HUES64 (cell line): ENCODE results near the gene ENO3.

ENCODE experiments used
- H3K27ac ChIP-seq: 2 replicates; pipeline ENCODE4 v1.7.0; 2013; ENCODE audit warnings: low read depth, low read length, inconsistent platforms
- H3K27me3 ChIP-seq: 2 replicates; pipeline ENCODE4 v1.6.1; 2013; ENCODE audit warnings: mild to moderate bottlenecking, low read length; ENCODE audit not compliant: insufficient read depth
- H3K36me3 ChIP-seq: 2 replicates; pipeline ENCODE4 v1.6.1; 2013; ENCODE audit warnings: mild to moderate bottlenecking, low read length; ENCODE audit not compliant: insufficient read depth
- H3K4me1 ChIP-seq: 2 replicates; pipeline ENCODE4 v1.6.1; 2013; ENCODE audit warnings: mild to moderate bottlenecking, low read length, moderate library complexity; ENCODE audit not compliant: insufficient read depth
- H3K4me3 ChIP-seq: 2 replicates; pipeline ENCODE4 v1.5.1; 2013; ENCODE audit warnings: mild to moderate bottlenecking, low read length, moderate library complexity
- H3K9ac ChIP-seq: 2 replicates; pipeline ENCODE4 v1.6.1; 2013; ENCODE audit warnings: mild to moderate bottlenecking, low read depth, low read length
- H3K9me3 ChIP-seq: 2 replicates; pipeline ENCODE4 v1.6.1; 2013; ENCODE audit warnings: low read depth, low read length; ENCODE audit not compliant: insufficient read depth
- whole genome bisulfite sequencing: fragments of 150-250, 120-280 bp; methylation state at CpG from one replicate; pipeline ENCODE4 v1.1.7; 2013; ENCODE audit warnings: missing lambda C conversion rate; 5-methylcytosine and 5-hydroxymethylcytosine counted together

The ENO3 gene

DNA sequence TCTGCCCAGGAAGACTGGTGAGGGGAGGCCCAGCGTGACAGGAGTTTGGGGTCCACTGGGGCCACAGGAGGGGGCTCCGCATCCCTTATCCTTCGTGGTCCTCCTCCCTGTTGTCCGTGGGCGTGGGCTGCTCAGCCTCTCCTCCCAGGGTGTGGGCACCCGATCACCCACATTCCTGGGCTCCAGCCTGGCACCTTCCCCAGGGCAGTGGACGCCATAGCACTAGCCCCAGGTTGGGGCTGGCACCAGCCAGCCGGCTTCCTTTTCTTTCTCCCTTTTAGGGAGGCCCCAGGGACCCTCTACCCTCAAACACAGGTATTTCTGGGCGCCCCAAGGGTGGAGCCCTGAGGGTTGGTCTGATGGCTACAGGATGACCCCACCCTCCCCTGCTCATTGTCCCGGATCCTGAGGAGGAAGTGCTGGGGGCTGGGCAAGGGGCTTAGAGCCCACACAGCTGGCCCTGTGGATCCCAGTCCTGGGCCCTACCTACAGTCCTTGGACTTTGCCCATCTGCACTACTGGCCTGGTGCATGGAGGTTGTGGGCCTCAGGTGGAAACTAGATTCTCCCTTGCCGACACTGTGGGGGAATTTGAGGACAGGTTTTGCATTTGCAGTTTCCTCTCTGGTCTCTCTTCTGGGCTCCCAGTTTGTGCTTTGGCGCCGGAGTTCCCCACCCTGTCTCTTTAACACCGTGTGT is 48.0 kb downstream of the ENO3 start:
- peaks cover 20% of the 10 kb centered on the region for H3K27me3 ChIP-seq
- peak overlapping the region; percentile 62 for H3K4me3 ChIP-seq
- H3K9ac ChIP-seq, result peak overlapping the region; percentile 60
- peaks cover 12% of the 10 kb centered on the region for H3K4me1 ChIP-seq
- H3K36me3 ChIP-seq, result peaks cover 33% of the 10 kb centered on the region
- 18% methylated on average over 13 of the region's 14 CpGs for whole genome bisulfite sequencing
- H3K27ac ChIP-seq, result no peak overlapping the region
- H3K9me3 ChIP-seq, result no peaks in the 10 kb centered on the region

DNA sequence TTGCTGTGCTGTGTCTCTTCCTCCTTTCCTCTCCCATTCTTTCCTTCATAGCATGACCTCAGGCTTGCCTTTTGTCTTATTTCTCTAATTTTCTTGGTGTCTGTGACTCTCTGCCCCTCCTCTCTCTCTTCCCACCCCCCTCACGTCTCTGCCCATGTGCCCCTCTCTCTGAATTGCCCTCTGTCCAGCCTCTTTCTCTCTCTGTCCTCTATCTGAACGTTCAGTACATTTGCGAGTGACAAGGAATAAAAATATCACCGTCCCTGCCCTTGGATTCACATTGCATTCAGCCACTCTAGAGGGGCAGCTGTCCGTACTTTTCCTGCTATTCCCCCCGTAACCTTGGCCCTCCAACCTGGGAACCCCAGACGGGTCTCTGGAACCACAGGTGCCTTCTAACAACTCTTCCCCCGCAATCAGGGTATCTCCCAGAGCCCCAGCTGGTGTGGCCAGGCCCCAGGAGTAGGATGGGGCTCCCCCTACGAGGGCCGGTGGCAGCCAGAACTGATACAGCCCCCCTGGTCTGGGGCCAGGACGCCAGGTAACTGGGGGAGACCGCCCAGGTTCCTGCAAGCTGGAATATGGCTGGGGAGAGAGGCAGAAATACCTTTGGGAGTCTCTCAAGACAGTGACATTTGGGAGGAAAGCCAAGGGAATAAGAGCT is 48.6 kb downstream of the ENO3 start:
- Histone ChIP-seq H3K27me3 (peaks cover 16% of the 10 kb centered on the region), H3K36me3 (peaks cover 40% of the 10 kb centered on the region), H3K9me3 (no peaks in the 10 kb centered on the region), H3K4me1 (peaks cover 12% of the 10 kb centered on the region), H3K9ac (peak overlapping the region; percentile 49; the same call in 1 of the 2 replicates), H3K27ac (no peak overlapping the region), H3K4me3 (peak overlapping the region; percentile 62)
- WGBS, result 74% methylated on average over 12 of the region's 12 CpGs

- no peak overlapping the region for H3K9ac ChIP-seq
- no peaks in the 10 kb centered on the region for H3K9me3 ChIP-seq
- WGBS, result 79% methylated on average over 11 of the region's 11 CpGs
- no peak overlapping the region for H3K4me3 ChIP-seq
- no peak overlapping the region for H3K27ac ChIP-seq
- peaks cover 14% of the 10 kb centered on the region for H3K27me3 ChIP-seq
- peaks cover 46% of the 10 kb centered on the region for H3K36me3 ChIP-seq
- H3K4me1 ChIP-seq, result peaks cover 12% of the 10 kb centered on the region
Measured at GRCh38 chr17:5000237-5000639, 49.3 kb downstream of the ENO3 start.

DNA sequence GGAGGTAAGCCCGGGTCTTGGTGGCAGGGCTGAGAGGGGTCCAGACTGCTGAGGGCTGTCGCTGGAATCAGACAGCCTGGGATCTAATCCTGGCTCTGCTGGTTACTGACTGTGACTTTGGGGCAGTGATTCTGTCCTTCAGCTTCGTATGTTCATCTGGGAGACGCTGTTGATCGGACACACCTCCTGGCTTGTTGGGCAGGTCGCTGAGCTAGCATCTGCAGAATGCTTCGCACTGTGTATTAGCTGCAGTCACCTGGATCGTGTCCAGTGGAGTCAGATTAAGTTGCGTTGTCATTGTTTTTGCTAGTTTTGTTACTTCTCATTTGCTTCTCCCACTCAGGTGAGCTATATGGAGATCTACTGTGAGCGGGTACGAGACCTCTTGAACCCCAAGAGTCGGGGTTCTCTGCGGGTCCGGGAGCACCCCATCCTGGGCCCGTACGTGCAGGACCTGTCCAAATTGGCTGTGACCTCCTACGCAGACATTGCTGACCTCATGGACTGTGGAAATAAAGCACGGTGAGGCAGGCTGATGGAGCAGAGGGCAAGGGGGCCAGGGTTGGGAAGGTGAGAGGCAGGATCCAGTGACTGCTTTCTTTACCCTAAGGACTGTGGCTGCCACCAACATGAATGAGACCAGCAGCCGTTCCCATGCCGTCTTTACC is 51.3 kb downstream of the ENO3 start:
- Histone ChIP-seq H3K4me1 (peaks cover 12% of the 10 kb centered on the region), H3K9ac (no peak overlapping the region), H3K36me3 (peaks cover 64% of the 10 kb centered on the region), H3K27ac (no peak overlapping the region), H3K4me3 (no peak overlapping the region), H3K27me3 (no peaks in the 10 kb centered on the region), H3K9me3 (no peaks in the 10 kb centered on the region)
- 96% methylated on average over 20 of the region's 20 CpGs for WGBS

- no peaks in the 10 kb centered on the region for H3K27me3 ChIP-seq
- H3K36me3 ChIP-seq, result peaks cover 75% of the 10 kb centered on the region
- H3K9me3 ChIP-seq, result no peaks in the 10 kb centered on the region
- H3K4me1 ChIP-seq, result peaks cover 12% of the 10 kb centered on the region
- no peak overlapping the region for H3K27ac ChIP-seq
- no peak overlapping the region for H3K9ac ChIP-seq
- 95% methylated on average over 17 of the region's 18 CpGs for WGBS
- H3K4me3 ChIP-seq, result no peak overlapping the region
Measured at GRCh38 chr17:5003214-5003867, 52.4 kb downstream of the ENO3 start.
